HUES6 (cell line): ENCODE measurements around the gene BCAM.
"Not testable (repeated sequence)": the region's sequence is repeated elsewhere in the genome, so short reads cannot be mapped to it uniquely, and the experiment has no call there.

Source experiments
- H3K27ac ChIP-seq: 2 replicates; pipeline ENCODE4 v1.7.0; 2013; ENCODE audit warnings: low read depth, mild to moderate bottlenecking, low read length, inconsistent platforms
- H3K27me3 ChIP-seq: 2 replicates; pipeline ENCODE4 v1.6.1; 2013; ENCODE audit warnings: low read length; ENCODE audit not compliant: control insufficient read depth, insufficient read depth
- H3K36me3 ChIP-seq: 2 replicates; pipeline ENCODE4 v1.6.1; 2013; ENCODE audit warnings: low read length; ENCODE audit not compliant: control insufficient read depth, insufficient read depth
- H3K4me1 ChIP-seq: 2 replicates; pipeline ENCODE4 v1.6.1; 2013; ENCODE audit warnings: low read length; ENCODE audit not compliant: control insufficient read depth, insufficient read depth
- H3K4me3 ChIP-seq: 2 replicates; pipeline ENCODE4 v1.5.1; 2013; ENCODE audit warnings: low read depth, low read length
- H3K9ac ChIP-seq: one replicate; pipeline ENCODE4 v1.6.1; 2013; ENCODE audit warnings: mild to moderate bottlenecking, low read length
- H3K9me3 ChIP-seq: 2 replicates; pipeline ENCODE4 v1.6.1; 2013; ENCODE audit warnings: low read depth, low read length; ENCODE audit not compliant: control insufficient read depth, insufficient read depth

Gene BCAM

DNA sequence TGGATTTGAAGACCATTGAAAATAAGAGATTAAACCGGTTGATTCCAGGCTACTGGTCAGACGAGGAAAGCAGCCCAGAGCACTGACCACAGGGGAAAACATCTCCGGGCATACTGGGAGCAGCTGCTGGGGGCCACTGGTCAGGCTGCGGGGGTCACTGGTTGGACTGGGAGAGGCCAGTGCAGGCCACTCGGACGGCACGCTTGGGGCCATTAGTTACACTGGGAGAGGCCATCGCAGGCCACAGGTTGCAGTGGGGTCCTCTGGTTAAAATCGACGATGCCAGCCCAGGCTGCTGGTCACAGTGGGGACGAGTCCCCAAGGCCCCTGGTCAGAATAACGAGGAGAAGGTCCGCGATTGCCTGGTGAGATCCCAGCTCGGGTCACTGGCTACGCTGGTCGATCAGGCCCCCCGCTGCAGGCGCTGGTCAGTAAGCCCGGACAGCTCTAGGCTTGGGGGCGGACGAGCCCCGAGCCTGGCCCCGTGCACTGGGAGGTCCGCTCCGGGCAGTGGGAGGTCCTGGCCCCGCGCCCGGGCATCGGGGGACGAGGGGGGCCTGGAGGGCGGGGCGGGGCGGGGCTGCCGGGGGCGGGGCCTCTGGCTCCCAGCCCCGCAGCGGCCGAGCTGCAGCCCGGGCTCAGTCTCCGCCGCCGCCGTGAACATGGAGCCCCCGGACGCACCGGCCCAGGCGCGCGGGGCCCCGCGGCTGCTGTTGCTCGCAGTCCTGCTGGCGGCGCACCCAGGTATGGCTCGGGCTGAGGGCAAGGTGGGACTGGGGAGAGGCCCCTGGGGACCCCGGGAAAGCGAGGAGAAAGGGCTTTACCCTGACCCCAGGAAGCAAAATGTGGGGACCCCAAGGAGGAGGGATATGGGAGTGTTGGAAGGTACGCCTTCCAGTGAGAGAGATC lies at the start of gene BCAM:
BCAM (plus strand) TSS at position 641 of the 909 bp plus-strand sequence; CDS start at position 663, 22 bp downstream.
- H3K36me3 ChIP-seq, result peaks cover 19% of the 10 kb centered on the region
- H3K4me3 ChIP-seq, result peak within 1 kb of the TSS; percentile 68
- H3K9me3 ChIP-seq, result no peaks in the 10 kb centered on the region
- peaks cover 36% of the 10 kb centered on the region for H3K4me1 ChIP-seq
- no peak within 1 kb of the TSS for H3K27ac ChIP-seq
- peak within 1 kb of the TSS; percentile 65 for H3K9ac ChIP-seq
- H3K27me3 ChIP-seq, result peaks cover 11% of the 10 kb centered on the region

DNA sequence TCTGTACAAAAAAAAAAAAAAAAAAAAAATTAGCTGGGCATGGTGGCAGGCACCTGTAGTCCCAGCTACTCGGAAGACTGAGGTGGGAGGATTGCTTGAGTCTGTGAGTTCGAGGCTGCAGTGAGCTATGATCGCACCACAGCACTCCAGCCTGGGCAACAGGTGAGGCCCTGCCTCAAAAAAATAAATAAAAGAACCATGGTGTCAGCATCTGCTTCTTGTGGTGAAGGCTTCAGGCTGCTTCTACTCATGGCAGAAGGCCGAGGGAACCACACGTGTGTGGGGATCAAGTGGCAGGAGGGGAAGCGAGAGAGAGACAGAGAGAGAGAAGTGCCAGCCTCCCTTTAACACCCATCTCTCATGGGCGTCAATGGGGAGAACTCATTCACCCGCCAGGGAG lies 46.9 kb upstream of the BCAM start:
- Histone ChIP-seq H3K27ac (no peak overlapping the region), H3K9me3 (no peaks in the 10 kb centered on the region), H3K27me3 (peaks cover 9% of the 10 kb centered on the region), H3K4me1 (peaks cover 10% of the 10 kb centered on the region; the same call in 1 of the 2 replicates), H3K4me3 (no peak overlapping the region), H3K36me3 (no peaks in the 10 kb centered on the region), H3K9ac (no peak overlapping the region)

DNA sequence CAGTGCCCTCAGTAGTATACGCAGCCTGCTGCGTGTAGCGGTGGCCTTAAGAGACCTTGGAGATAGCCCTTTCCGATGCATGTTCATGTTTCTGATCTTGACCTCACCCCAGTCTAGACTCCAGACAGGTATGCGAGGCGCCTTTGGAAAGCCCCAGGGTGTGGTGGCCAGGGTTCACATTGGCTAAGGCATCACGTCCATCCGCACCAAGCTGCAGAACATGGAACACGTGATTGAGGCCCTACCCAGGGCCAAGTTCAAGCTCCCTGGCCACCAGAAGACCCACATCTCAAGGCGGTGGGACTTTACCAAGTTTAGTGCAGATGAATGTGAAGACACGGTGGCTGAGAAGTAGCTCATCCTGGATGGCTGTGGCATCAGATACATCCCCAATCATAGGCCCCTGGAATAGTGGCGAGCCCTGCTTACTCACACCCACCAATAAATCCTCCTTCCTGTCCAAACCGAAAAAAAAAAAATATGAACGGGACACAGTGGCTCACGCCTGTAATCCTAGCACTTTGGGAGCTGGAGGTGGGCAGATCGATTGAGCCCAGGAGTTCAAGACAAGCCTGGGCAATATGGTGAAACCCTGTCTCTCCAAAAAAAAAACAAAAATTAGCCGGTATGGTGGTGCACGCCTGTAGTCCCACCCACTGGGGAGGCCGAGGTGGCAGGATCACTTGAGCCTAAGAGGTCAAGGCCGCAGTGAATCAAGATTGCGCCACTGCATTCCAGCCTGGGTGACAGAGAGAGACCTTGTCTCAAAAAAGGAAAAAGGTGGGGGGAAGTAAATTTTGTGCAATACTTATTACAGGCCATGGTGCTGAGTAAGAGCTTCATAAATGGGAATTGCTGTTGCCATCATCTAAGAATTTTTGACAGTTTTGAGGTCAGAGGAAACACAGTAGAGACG lies 43.6 kb upstream of the BCAM start:
- Histone ChIP-seq H3K4me3 (no peak overlapping the region), H3K4me1 (no peaks in the 10 kb centered on the region), H3K9ac (no peak overlapping the region), H3K27me3 (no peaks in the 10 kb centered on the region), H3K9me3 (peaks cover 9% of the 10 kb centered on the region), H3K36me3 (no peaks in the 10 kb centered on the region), H3K27ac (no peak overlapping the region)

DNA sequence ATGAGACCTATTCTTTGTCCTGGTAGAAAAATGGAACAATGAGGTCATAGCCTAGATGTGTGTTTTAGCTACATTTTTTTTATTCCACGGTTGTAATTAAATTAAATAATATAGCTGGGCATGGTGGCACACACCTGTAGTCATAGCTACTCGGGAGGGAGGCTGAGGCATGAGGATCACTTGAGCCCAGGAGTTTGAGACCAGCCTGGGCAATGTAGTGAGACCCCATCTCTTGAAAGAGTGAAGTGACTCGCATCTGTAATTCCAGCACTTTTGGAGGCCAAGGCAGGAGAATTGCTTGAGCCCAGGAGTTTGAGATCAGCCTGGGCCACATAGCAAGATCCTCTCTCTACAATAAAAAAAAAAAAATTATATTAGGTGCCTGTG lies 43.0 kb upstream of the BCAM start:
- Histone ChIP-seq H3K27ac (no peak overlapping the region), H3K27me3 (no peaks in the 10 kb centered on the region), H3K36me3 (no peaks in the 10 kb centered on the region), H3K4me1 (0 out of 2 replicates have a peak, but pooled peaks cover 2% of the 10 kb centered on the region), H3K9me3 (peaks cover 9% of the 10 kb centered on the region), H3K9ac (no peak overlapping the region), H3K4me3 (no peak overlapping the region)

GRCh38 chr19:44767295-44768180 lies 41.4 kb upstream of the BCAM start:
- Histone ChIP-seq H3K9me3 (peaks cover 9% of the 10 kb centered on the region), H3K27me3 (no peaks in the 10 kb centered on the region), H3K27ac (no peak overlapping the region), H3K4me1 (0 out of 2 replicates have a peak, but pooled peaks cover 3% of the 10 kb centered on the region), H3K36me3 (no peaks in the 10 kb centered on the region), H3K4me3 (no peak overlapping the region), H3K9ac (no peak overlapping the region)

GRCh38 chr19:44770550-44771257 lies 38.2 kb upstream of the BCAM start:
- Histone ChIP-seq H3K4me3 (no peak overlapping the region), H3K27me3 (no peaks in the 10 kb centered on the region), H3K27ac (no peak overlapping the region), H3K9ac (no peak overlapping the region), H3K36me3 (no peaks in the 10 kb centered on the region), H3K9me3 (peaks cover 9% of the 10 kb centered on the region), H3K4me1 (0 out of 2 replicates have a peak, but pooled peaks cover 3% of the 10 kb centered on the region)

DNA sequence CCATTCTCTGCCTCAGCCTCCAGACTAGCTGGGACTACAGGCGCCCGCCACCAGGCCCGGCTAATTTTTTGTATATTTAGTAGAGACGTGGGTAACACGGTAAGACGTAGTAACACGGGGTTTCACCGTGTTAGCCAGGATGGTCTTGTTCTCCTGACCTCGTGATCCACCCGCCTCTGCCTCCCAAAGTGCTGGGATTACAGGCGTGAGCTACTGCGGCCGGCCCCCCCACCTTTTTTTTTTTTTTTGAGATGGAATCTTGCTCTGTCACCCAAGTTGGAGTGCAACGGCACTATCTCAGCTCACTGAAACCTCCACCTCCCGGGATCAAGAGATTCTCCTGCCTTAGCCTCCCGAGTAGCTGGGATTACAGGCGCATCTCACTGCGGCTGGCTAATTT lies 36.8 kb upstream of the BCAM start:
- not testable (repeated sequence) for H3K27me3 ChIP-seq, H3K4me1 ChIP-seq, H3K27ac ChIP-seq, H3K9ac ChIP-seq, H3K9me3 ChIP-seq, H3K4me3 ChIP-seq, H3K36me3 ChIP-seq

DNA sequence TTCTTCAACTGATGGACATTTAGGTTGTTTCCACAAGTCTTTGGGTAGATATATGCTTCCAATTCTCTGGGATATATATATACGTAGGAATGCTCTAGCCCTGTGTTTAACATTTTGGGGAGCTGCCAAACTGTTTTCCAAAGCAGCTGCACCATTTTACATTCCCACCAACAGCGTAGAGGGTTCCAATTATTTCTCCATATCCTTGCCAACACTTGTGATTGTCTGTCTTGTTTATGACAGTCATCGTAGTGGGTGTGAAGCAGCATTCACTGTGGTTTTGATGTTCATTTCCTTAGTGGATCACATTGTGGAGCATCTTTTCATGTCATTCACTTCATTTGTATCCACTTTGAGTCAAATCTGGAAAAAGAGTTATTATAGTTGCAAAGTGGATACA lies 35.9 kb upstream of the BCAM start:
- H3K9me3 ChIP-seq, result peaks cover 6% of the 10 kb centered on the region
- no peak overlapping the region for H3K9ac ChIP-seq
- H3K4me3 ChIP-seq, result no peak overlapping the region
- H3K36me3 ChIP-seq, result no peaks in the 10 kb centered on the region
- peaks cover 9% of the 10 kb centered on the region; the same call in 1 of the 2 replicates for H3K4me1 ChIP-seq
- H3K27ac ChIP-seq, result no peak overlapping the region
- H3K27me3 ChIP-seq, result no peaks in the 10 kb centered on the region

DNA sequence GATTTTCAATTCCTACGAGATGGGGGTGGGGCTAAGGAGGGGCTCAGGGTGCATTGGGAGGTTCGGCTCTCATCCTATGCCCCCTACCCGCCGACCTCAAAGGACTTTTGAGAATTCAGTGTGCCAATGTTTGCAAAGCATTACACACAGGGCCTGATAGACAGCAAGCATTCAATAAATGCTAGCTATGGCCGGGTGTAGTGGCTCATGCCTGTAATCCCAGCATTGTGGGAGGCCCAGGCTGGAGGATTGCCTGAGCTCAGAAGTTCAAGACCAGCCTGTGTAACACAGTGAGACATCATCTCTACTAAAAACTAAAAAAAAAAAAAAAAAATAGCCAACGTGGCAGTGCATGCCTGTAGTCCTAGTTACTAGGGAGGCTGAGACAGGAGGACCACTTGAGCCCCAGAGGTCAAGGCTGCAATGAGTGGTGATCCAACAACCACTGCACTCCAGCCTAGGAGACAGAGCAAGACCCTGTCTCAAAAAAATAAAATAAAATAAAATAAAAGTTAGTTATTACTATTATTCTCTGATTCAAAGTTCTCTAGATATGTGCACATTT lies 33.1 kb upstream of the BCAM start:
- no peaks in the 10 kb centered on the region for H3K9me3 ChIP-seq
- no peak overlapping the region for H3K27ac ChIP-seq
- H3K9ac ChIP-seq, result no peak overlapping the region
- peaks cover 9% of the 10 kb centered on the region; the same call in 1 of the 2 replicates for H3K4me1 ChIP-seq
- no peaks in the 10 kb centered on the region for H3K27me3 ChIP-seq
- no peak overlapping the region for H3K4me3 ChIP-seq
- no peaks in the 10 kb centered on the region for H3K36me3 ChIP-seq
